ENCODE data around the gene SETBP1. TPM values are rescaled to one million over a fixed set of nuclear protein-coding genes. Genes with fewer than 3 reads are reported as not detected.

SETBP1 gene
- polyA plus RNA-seq, 1 experiment = 2.9 TPM

- ChIA-PET POLR2A (no interaction called here), CTCF (no interaction called here)
- Histone ChIP-seq H3K4me3 (ENCODE audit: low read depth, low read length) (no peak overlapping the region), H3K27me3 (ENCODE audit: control insufficient read depth, insufficient read depth, low read length) (no peaks in the 10 kb centered on the region), H3K36me3 (ENCODE audit: control insufficient read depth, insufficient read depth, low read length) (no peaks in the 10 kb centered on the region)
- DNase-seq (ENCODE audit: low read depth) = no peak
- no peak for TF ChIP-seq CTCF (IDR thresholded peaks at IDR 0.05; ENCODE audit: insufficient read depth, low read depth, low read length)
Measured at GRCh38 chr18:44786257-44786656, 105.6 kb downstream of the SETBP1 start.

DNA sequence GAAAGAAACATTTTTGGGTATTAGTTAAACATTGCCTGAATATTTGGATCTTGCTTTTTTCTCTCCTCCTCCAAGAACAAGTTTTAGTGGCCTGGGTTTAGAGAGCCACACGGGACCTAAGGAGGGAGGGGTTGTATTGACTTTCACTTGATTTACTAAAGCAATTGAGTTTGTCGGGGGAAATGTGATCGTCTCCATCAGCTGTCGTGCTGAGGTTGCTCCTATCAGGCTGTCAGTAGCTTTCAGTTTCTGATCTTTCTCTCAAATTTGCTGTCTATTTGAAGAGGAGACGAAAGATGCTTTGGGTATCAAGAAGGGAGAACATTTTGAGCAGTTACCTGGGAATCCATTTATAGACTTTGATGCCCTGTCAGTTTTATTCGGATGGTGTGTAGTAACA lies 106.0 kb downstream of the SETBP1 start:
- POLR2A ChIA-PET = no interaction called here
- no peak for TF ChIP-seq CTCF (IDR thresholded peaks at IDR 0.05; ENCODE audit: insufficient read depth, low read depth, low read length)
- Histone ChIP-seq H3K4me3 (ENCODE audit: low read depth, low read length) (no peak overlapping the region), H3K27me3 (ENCODE audit: control insufficient read depth, insufficient read depth, low read length) (no peaks in the 10 kb centered on the region), H3K36me3 (ENCODE audit: control insufficient read depth, insufficient read depth, low read length) (no peaks in the 10 kb centered on the region)
- no peak for DNase-seq (ENCODE audit: low read depth)
- CTCF ChIA-PET = no interaction called here

DNA sequence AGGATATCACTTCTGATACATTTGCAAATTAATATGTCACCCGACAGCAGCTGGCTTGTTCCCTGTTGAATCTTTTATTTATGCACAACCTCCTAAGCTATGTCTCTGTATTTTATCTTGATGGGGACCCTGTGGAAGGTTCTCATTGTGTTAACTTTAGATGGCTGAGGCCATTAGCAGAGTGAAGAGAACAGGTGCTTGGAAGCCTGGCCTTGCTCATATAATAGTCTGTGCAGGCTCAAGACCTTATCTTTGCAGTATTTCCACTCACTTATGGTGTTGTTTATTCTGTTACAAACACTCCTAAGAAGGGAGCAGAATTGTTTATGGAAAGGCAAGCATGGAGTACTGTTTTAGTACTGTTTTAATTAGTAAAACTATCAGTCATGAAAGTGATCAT lies 107.6 kb downstream of the SETBP1 start:
- no peaks in the 10 kb centered on the region for H3K27me3 ChIP-seq (ENCODE audit: control insufficient read depth, insufficient read depth, low read length)
- no peak overlapping the region for H3K4me3 ChIP-seq (ENCODE audit: low read depth, low read length)
- ChIA-PET CTCF (no interaction called here), POLR2A (no interaction called here)
- no peaks in the 10 kb centered on the region for H3K36me3 ChIP-seq (ENCODE audit: control insufficient read depth, insufficient read depth, low read length)
- DNase-seq (ENCODE audit: low read depth) = no peak
- no peak for TF ChIP-seq CTCF (IDR thresholded peaks at IDR 0.05; ENCODE audit: insufficient read depth, low read depth, low read length)

DNA sequence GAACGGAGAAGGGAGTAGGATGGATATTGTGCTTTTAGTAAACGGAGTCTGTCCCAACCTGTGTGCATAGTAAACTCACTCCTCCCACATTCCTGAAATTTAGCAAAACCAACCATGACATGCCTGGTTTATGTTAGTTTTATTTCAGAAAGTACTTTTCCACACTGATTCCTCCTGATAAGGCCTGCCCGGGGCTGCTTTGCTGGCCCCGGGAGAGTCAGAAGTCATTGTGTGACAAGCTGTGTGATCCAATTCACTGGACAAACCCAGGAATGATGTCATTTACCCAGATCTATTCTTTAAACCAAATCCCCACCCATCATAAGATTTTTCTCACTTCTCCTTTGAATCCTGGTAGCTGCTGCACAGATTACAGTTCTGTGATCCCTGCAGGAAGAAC lies 109.0 kb downstream of the SETBP1 start:
- POLR2A ChIA-PET = no interaction called here
- CTCF ChIA-PET = no interaction called here
- no peak for TF ChIP-seq CTCF (IDR thresholded peaks at IDR 0.05; ENCODE audit: insufficient read depth, low read depth, low read length)
- H3K27me3 ChIP-seq (ENCODE audit: control insufficient read depth, insufficient read depth, low read length) = no peaks in the 10 kb centered on the region
- DNase-seq (ENCODE audit: low read depth) = peak; percentile 33
- H3K4me3 ChIP-seq (ENCODE audit: low read depth, low read length) = no peak overlapping the region
- no peaks in the 10 kb centered on the region for H3K36me3 ChIP-seq (ENCODE audit: control insufficient read depth, insufficient read depth, low read length)

DNA sequence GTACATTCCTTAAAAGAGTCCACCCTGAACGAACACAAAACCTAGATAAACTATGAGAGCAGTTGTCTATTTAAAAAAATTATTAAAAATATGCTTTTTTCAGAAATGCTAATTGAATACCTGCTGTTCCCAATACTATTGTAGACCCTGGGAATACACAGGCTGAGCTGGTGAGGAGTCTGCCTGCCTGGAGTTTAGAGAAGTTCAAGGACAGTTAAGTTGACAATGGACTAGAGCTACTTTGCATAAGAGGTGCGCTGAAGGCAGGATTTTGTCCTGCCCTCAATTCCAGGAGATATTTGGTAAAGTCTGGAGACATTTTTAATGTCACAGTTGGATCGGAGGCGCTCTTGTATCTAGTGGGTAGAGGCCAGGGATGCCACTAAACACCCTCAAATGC lies 110.2 kb downstream of the SETBP1 start:
- POLR2A ChIA-PET = no interaction called here
- H3K4me3 ChIP-seq (ENCODE audit: low read depth, low read length) = no peak overlapping the region
- no peak for DNase-seq (ENCODE audit: low read depth)
- no peaks in the 10 kb centered on the region for H3K27me3 ChIP-seq (ENCODE audit: control insufficient read depth, insufficient read depth, low read length)
- CTCF ChIA-PET = interaction anchor here (0.7 kb wide), 1 partner anchor 37 kb away, joined by 4 read pairs; no protein-coding TSS in a partner anchor
- no peak for TF ChIP-seq CTCF (IDR thresholded peaks at IDR 0.05; ENCODE audit: insufficient read depth, low read depth, low read length)
- no peaks in the 10 kb centered on the region for H3K36me3 ChIP-seq (ENCODE audit: control insufficient read depth, insufficient read depth, low read length)

Data from BJ (cell line).